Central memory CD8-positive, alpha-beta T cell (primary cell): ENCODE data around the gene BUD31.

Experiments used
- ATAC-seq: fragments of 150-1000 bp; cut with Tn5 transposase; replicated peaks from 2 replicates; pipeline ENCODE4 v1.10.0; 2022; ENCODE audit warnings: mild to moderate bottlenecking, moderate FRiP score, moderate number of reproducible peaks; ENCODE audit not compliant: poor library complexity, severe bottlenecking; ENCODE audit errors: extremely low read depth
- DNase-seq, 2 donors: peaks; one replicate each; pipeline ENCODE4 v3.0.0; 2021; ENCODE audit warnings: low spot score in 2 of 2
- H3K27ac Mint-ChIP-seq: one replicate; pipeline ENCODE4 v1.8.0; 2022; ENCODE audit warnings: low read depth, mild to moderate bottlenecking, moderate library complexity, mixed read lengths
- H3K27me3 Mint-ChIP-seq: one replicate; pipeline ENCODE4 v1.8.0; 2022; ENCODE audit warnings: mixed read lengths
- H3K36me3 Mint-ChIP-seq: one replicate; pipeline ENCODE4 v1.8.0; 2022; ENCODE audit warnings: mild to moderate bottlenecking, moderate library complexity, mixed read lengths; ENCODE audit not compliant: insufficient read depth
- H3K4me1 Mint-ChIP-seq: one replicate; pipeline ENCODE4 v1.8.0; 2022; ENCODE audit warnings: mixed read lengths
- H3K4me3 Mint-ChIP-seq: one replicate; pipeline ENCODE4 v1.8.0; 2022; ENCODE audit warnings: mild to moderate bottlenecking, moderate library complexity, mixed read lengths
- H3K9me3 Mint-ChIP-seq: one replicate; pipeline ENCODE4 v1.8.0; 2022; ENCODE audit warnings: mixed read lengths

The BUD31 gene

DNA sequence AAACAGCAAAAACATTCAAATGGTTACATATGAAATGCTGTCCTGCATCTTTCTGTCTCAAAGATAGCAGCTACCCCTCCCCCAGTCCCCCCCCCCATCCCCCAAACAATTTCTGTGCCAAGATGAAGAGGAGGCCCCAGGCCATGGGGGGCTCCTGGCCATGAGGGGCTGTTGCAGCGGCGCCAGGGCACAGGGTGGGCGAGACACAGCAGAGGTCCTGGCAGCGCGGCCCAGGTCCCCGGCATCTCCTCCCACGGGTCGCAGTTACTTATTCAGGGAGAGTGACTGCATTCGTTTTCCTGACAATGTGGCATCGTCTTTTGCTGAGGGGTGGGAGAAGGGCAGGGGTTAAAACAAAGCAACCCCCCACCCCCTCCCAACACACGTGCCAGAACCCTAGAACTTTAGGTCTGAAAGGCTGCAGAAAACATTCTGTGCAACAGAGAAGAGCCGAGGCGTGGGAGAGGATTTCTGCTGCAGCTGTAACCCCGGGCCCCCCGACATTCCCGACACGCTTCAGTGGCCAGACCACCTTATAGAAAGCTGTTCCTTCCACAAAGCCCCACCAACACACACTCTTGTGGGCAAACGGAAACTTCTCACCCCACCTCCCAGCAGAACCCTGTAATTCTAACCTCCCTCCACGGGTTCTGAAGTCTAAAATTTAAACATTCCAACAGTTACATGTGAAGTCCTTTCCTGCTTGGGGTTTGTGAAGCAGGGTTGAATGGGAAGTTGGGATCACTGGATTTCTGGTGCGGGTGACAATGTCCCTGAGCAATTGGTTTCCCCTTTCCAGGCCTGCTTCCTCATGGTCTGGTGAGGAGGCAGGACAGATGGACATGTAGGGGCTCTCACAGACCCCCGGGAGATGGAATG, 12.1 kb upstream of the BUD31 start:
- H3K27ac Mint-ChIP-seq = peak overlapping the region; percentile 35
- H3K36me3 Mint-ChIP-seq = peaks cover 65% of the 10 kb centered on the region

DNA sequence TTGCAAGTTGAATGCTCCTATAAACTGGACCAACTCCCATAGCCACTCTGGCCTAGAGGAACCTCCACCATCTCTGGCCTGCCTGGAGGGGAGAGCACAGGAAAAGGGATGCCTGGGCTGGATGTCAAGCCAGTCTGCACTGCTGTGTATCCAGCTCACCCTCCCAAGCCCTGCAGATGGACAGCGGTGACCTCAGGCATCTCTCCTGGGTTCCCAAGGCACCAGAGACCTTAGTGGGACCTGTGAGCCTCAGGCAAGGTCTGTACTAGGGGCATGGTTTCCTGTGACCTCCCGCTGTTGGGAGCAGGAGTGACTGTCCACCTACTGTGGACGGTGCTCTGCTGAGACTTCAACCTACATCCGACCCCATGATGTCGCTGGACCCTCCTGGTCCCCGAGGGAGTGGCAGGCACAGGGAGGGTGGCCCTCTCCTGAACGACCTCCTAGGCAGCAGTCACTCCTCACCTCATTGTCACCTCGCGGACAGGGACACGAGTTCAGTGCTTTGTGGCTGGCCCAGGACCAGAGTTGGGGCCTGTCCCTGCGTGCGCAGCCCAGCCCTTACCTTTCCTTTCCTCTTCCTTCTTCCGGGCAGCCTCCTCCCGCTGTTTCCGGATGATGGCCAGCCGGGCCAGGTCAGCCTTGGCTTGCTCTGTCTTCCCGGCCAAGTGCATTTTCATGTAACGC, 11.3 kb upstream of the BUD31 start:
- DNase-seq (no peak), ATAC-seq (no peak)
- Mint-ChIP-seq H3K4me3 (no peak overlapping the region), H3K9me3 (no peaks in the 10 kb centered on the region), H3K4me1 (peaks cover 43% of the 10 kb centered on the region), H3K36me3 (peaks cover 64% of the 10 kb centered on the region), H3K27me3 (no peaks in the 10 kb centered on the region), H3K27ac (peak overlapping the region; percentile 75)

More for the DNA sequence above, 12.1 kb upstream of the BUD31 start:
- DNase-seq = no peak
- Mint-ChIP-seq H3K27me3 (no peaks in the 10 kb centered on the region), H3K4me1 (peaks cover 48% of the 10 kb centered on the region), H3K9me3 (no peaks in the 10 kb centered on the region), H3K4me3 (no peak overlapping the region)
- no peak for ATAC-seq

DNA sequence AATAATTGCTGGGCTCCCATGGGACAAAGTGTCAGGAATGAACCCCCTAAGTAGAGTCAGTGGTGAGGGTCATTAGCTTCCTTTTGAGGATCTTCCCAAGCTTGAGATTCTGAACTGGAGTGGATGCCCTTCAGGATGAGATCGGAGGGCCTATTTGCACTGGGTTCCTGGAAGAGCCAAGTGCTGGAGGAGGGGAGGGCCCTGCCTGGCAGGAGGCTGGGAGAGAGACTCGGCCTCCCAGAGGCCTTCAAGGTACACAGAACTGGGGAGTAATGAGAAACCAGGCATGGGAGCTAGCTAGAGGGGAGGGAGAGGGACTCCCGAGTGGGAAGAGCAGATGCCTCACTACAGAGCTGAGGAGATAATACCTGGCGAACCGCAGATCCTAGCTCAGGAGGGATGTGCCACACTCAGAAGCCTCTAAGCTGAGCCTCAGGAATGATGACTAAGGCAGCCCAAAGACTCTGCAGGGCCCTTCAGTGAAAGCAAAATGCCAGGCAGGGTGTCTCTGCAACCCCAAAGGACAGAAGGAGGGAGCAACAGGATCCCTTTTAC, 9.8 kb upstream of the BUD31 start:
- peak overlapping the region; percentile 75 for H3K27ac Mint-ChIP-seq
- ATAC-seq (no peak), DNase-seq (no peak)
- H3K4me1 Mint-ChIP-seq = peaks cover 40% of the 10 kb centered on the region
- no peak overlapping the region for H3K4me3 Mint-ChIP-seq
- H3K36me3 Mint-ChIP-seq = peaks cover 63% of the 10 kb centered on the region
- no peaks in the 10 kb centered on the region for H3K9me3 Mint-ChIP-seq
- H3K27me3 Mint-ChIP-seq = no peaks in the 10 kb centered on the region

DNA sequence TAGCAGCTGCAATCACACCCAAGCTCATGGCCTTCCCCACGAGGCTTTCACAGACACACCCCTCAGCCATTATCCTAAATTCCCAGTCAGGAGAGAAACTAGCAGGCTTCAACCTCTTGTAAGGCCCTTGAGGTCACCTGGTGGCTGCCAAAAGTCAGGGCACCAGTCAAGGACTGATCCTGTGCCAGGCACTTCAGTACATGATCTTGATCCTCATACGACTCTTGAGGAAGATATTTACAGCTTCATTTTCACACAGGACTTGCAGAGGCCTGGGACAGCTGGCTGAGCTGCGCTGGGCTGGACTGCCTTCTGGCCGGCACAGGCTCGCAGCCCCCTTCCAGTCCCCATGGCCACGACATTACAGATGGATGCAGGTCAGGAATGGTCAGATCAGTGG, 9.2 kb upstream of the BUD31 start:
- H3K4me3 Mint-ChIP-seq = no peak overlapping the region
- no peaks in the 10 kb centered on the region for H3K9me3 Mint-ChIP-seq
- peak overlapping the region; percentile 75 for H3K27ac Mint-ChIP-seq
- no peaks in the 10 kb centered on the region for H3K27me3 Mint-ChIP-seq
- no peak for DNase-seq
- no peak for ATAC-seq
- peaks cover 58% of the 10 kb centered on the region for H3K36me3 Mint-ChIP-seq
- peaks cover 41% of the 10 kb centered on the region for H3K4me1 Mint-ChIP-seq

DNA sequence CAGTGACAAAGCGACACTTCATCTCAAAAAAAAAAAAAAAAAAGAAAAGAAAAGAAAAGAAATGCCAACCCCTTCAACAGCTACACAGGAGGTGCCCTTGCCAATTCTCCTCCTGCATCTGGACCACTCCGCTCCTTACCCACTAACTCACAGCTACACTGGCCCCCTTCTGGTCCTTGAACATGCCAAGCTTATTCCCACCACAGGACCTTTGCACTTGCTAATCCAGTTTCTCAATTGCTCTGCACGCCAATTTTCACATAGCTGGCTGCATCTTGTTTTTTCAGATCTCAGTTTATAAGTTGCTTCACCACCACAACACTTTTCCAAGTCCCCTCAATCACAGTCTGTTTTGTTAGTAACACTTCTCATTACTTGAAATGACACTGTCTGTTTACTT, 5.9 kb upstream of the BUD31 start:
- peaks cover 51% of the 10 kb centered on the region for H3K4me1 Mint-ChIP-seq
- H3K27me3 Mint-ChIP-seq = no peaks in the 10 kb centered on the region
- H3K9me3 Mint-ChIP-seq = no peaks in the 10 kb centered on the region
- H3K36me3 Mint-ChIP-seq = peaks cover 44% of the 10 kb centered on the region
- peak overlapping the region; percentile 38 for H3K27ac Mint-ChIP-seq
- no peak overlapping the region for H3K4me3 Mint-ChIP-seq
- DNase-seq (no peak), ATAC-seq (no peak)

DNA sequence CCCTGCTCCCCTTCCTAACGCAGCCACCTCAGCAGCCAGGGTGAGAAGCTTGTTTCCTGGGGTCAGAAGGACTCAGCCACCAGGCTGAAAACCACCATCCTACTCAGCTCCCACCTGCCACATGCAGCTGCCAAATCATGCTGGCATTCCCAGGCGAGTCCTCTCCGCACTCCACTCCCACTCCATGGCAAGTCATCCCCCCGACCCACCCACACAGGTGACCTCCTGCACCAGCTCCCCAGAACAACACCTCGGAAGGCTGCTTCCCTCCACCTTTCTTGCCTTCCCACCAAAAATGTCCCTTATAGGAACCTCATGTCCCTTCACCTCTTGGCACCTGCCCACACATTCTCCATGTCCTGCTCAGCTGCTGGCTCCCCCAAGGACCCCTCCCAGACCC, 5.0 kb upstream of the BUD31 start:
- H3K27ac Mint-ChIP-seq = peak overlapping the region; percentile 38
- peaks cover 49% of the 10 kb centered on the region for H3K36me3 Mint-ChIP-seq
- H3K4me3 Mint-ChIP-seq = no peak overlapping the region
- no peak for DNase-seq
- no peak for ATAC-seq
- H3K9me3 Mint-ChIP-seq = no peaks in the 10 kb centered on the region
- H3K27me3 Mint-ChIP-seq = no peaks in the 10 kb centered on the region
- peaks cover 48% of the 10 kb centered on the region for H3K4me1 Mint-ChIP-seq

DNA sequence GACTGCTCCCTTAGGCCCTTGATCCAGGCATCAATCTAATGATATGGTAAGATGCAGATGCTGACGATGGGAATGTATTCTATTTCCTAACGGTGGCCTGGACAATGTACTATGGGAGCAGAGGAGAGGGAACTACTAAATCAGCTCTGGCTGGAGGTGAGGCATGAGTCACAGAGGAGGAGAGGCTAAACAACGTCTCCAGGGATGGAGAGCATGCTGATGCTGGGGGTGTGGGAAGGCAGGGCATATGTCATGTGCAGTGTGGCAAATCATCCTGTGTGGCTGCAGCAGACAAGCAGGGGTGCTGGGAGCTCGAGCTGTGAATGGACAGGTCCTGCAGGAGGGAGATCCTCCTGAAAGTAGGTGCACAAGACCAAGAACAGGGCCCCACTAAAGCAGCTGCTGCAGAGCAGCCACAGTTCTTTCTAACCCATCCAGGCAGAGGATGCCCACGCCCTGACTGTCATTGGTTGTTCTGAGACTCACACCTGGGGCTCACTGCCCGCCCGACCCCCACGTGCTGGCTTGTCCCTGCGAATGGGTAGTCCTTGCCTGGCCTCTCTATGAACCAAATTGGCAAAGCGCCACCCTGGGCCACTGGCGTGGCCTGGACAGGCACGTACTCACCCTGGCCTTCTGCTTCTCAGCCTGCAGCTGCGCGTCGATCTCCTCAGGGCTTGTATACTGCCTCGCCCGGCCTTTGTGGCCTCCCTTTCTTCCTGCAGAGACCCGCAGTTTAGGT, 4.4 kb upstream of the BUD31 start:
- H3K4me3 Mint-ChIP-seq = no peak overlapping the region

DNA sequence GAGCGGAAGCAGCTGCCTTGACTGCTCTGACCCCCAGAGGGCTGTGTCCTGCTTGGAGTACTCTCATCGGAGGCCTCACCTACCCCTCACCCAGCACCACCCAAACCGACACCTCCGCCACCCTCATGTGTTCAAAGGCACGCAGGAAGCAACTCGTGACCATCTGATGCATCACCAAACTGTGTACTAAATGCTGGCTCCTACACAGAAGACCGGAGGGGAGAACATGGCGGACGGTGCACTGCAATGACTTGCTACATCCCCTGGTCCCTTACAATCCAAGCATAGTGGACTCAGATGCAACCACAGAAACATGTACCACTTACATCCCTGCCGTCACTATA, 3.8 kb upstream of the BUD31 start:
- peaks cover 56% of the 10 kb centered on the region for H3K4me1 Mint-ChIP-seq
- DNase-seq = peak in 1 of 2 donors; percentile 18
- no peak overlapping the region for H3K4me3 Mint-ChIP-seq
- peaks cover 53% of the 10 kb centered on the region for H3K36me3 Mint-ChIP-seq
- peak overlapping the region; percentile 29 for H3K27ac Mint-ChIP-seq
- ATAC-seq = no peak
- no peaks in the 10 kb centered on the region for H3K27me3 Mint-ChIP-seq
- no peaks in the 10 kb centered on the region for H3K9me3 Mint-ChIP-seq

More for the DNA sequence above, 4.4 kb upstream of the BUD31 start:
- Mint-ChIP-seq H3K9me3 (no peaks in the 10 kb centered on the region), H3K4me1 (peaks cover 50% of the 10 kb centered on the region), H3K27me3 (no peaks in the 10 kb centered on the region), H3K27ac (no peak overlapping the region), H3K36me3 (peaks cover 52% of the 10 kb centered on the region)
- no peak for DNase-seq
- no peak for ATAC-seq

DNA sequence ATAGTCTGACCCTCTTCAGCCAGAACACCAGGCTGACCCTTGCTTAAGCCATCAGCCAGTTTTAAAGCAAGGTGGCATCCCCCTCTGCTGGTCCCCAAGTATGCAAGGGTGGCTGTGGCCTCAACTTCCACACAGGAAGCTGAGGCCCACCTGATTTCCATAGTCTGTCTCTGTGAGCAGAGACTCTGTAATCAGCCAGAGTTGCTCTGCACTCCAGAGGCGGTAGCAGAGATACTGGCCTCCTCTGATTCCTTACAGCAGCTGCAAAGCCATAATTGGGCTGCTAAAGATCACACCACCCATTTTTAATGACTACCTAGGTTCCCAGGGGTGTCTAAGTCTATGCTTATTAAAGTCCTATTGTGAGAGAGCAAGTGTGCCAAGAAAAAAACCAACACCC, 2.2 kb upstream of the BUD31 start:
- Mint-ChIP-seq H3K27me3 (no peaks in the 10 kb centered on the region), H3K4me3 (peak overlapping the region; percentile 93), H3K4me1 (peaks cover 59% of the 10 kb centered on the region), H3K36me3 (peaks cover 60% of the 10 kb centered on the region), H3K27ac (peak overlapping the region; percentile 95), H3K9me3 (no peaks in the 10 kb centered on the region)
- ATAC-seq = no peak
- DNase-seq = no peak

DNA sequence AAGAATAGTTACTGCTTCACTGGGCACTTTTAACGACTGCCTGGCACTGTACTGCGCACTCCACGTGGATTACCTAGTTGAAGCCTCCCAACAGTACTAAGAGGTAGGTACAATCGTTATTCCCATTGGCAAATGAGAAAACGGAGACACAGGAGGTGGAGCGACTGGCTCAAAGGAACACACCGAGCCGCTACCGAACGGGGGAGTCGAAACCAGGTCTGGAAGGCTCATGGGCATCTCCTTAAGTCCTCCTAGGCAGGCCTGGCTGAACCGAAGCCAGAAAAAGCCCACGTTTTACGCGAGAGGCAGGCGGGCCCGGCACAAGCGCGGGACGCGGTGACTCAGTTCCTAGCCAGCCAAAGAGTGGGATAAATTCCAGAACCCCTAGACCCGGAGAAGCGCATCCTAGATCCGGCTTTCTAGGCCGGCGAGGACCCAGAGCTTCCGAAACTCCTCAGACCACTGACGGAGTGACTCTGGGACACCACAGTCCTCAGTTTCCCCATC, 844 bp upstream of the BUD31 start:
- no peaks in the 10 kb centered on the region for H3K9me3 Mint-ChIP-seq
- ATAC-seq = peak; percentile 27
- H3K36me3 Mint-ChIP-seq = peaks cover 64% of the 10 kb centered on the region
- H3K27ac Mint-ChIP-seq = peak overlapping the region; percentile 95
- peak in 1 of 2 donors; percentile 16 for DNase-seq
- peaks cover 58% of the 10 kb centered on the region for H3K4me1 Mint-ChIP-seq
- no peaks in the 10 kb centered on the region for H3K27me3 Mint-ChIP-seq
- peak overlapping the region; percentile 93 for H3K4me3 Mint-ChIP-seq

DNA sequence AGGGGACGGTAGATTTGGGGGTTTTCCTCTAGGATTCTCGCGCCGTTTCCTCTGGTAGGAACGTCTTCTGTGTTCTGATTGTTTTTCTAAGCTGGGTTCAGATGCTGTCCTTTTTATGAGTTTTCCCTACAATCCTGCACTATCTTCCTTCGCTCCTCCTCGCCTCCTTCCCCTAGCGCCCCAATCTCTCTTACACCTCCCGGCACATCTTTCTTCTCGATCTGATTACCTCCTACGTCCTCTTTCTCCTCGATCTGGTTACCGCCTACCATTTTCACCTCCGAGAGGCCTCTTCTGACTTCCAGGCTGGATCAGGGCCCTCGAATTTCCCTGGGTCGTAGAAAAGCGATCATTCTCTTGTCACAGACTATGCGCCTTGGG, 413 bp downstream of the BUD31 start:
- peak; percentile 14 for ATAC-seq
- H3K27ac Mint-ChIP-seq = peak overlapping the region; percentile 95
- peaks cover 58% of the 10 kb centered on the region for H3K36me3 Mint-ChIP-seq
- DNase-seq = no peak
- no peaks in the 10 kb centered on the region for H3K9me3 Mint-ChIP-seq
- peak overlapping the region; percentile 93 for H3K4me3 Mint-ChIP-seq
- no peaks in the 10 kb centered on the region for H3K27me3 Mint-ChIP-seq
- H3K4me1 Mint-ChIP-seq = peaks cover 49% of the 10 kb centered on the region

DNA sequence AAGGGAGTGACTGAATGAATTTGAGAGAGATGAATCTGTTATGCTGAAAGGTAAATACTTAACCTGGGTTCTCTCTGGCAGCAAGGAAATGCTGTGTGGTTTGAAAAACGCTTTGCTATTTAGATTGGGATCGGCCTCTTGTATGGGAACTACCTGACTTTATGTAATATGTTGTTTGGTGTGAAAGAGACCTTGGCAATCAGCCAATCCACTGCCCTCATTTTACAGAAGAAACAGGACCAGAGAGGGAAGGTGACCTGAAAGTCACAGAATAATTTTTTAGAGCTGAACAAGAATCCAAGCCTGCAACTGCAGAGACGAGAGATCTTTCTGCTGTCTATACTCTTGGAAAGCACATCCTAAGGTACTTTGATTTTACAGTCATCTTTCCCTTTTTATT, 1.0 kb downstream of the BUD31 start:
- ATAC-seq = no peak
- peak overlapping the region; percentile 93 for H3K4me3 Mint-ChIP-seq
- DNase-seq = no peak
- peak overlapping the region; percentile 95 for H3K27ac Mint-ChIP-seq
- no peaks in the 10 kb centered on the region for H3K9me3 Mint-ChIP-seq
- H3K4me1 Mint-ChIP-seq = peaks cover 49% of the 10 kb centered on the region
- peaks cover 64% of the 10 kb centered on the region for H3K36me3 Mint-ChIP-seq
- H3K27me3 Mint-ChIP-seq = no peaks in the 10 kb centered on the region
